GM21526 (cell line): ENCODE results near the gene ASB2.

ENCODE experiments used
- ATAC-seq: cut with Tn5 transposase; IDR thresholded peaks from one replicate; pipeline ENCODE4 v1.9.1; 2021; ENCODE audit warnings: moderate library complexity; ENCODE audit not compliant: unreplicated experiment, low FRiP score

ASB2 gene

DNA sequence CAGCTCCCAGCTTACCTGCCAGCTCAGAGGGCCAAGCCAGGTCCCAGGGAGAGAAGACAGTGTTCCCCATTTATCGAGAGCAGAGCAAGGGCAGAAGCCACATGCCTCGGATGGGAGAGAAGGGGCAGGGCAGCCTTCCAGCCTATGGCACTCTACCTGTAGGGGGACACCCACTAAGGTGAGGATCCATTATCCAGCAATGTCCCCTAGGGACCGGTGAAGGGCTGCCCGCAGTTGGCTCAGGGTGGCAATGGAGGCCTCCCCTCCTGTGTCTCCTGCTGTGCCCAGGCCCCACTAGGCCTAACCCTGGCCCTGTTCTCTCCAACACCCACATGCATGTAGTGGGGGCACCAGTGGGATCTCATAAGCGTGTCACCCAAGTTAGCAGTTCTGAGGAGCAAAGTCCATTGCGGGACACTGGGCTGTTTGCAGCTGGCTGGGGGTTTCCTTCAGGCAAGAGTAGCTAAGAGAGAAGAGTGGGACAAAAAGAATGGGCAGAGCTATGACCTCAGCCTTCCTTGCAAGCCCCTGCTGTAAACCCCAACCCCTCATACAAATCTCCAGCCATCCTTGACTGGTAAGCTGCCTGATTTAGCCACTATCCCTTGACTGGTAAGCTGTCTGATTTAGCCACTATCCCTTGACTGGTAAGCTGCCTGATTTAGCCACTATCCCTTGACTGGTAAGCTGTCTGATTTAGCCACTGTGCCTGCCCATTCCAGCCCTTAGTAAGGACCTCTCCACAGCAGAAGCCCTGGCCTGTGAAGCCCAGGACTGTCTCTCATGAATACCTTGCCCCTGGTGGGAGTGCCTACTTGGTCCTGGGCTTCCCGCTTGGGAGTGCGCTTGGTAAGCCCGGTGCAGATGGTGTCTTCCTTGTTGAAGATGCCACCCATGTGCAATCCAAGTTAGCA lies 5.2 kb upstream of the ASB2 start:
- ATAC-seq: no peak

DNA sequence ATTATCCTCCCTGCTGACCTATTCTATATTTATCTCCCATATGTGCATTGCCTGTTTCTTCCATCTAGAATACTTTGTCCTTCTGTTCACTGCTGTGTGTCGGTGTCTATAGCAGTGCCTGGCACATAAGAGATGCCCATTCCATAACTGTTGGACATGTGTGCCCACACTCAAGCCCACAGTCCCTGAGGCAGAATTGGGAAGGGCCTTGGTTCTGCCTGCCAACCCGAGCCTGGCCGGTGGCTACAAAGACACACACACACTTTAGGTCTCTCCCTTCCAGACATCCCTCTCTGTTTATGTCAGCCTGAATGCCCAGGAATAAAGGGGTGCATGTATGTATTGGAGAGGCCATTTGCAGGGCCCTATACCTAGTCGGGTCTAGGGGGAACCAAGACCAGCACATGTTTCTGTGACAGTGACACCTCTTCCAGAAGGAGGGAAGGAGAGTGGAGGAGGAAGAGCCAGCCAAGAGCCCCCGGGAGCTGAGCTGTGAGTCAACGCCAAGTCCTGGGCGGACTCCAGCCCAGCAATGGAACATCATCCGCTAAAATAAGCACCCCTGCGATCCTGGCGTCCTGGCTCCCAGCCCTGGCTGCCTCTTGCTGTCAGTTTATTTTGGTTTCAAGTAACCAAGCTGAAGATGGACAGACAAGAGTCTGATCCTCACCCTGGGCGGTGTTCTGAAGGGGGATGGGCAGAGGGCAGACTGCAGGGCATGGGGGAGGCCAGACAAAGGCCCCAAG lies 4.3 kb upstream of the ASB2 start:
- no peak for ATAC-seq

DNA sequence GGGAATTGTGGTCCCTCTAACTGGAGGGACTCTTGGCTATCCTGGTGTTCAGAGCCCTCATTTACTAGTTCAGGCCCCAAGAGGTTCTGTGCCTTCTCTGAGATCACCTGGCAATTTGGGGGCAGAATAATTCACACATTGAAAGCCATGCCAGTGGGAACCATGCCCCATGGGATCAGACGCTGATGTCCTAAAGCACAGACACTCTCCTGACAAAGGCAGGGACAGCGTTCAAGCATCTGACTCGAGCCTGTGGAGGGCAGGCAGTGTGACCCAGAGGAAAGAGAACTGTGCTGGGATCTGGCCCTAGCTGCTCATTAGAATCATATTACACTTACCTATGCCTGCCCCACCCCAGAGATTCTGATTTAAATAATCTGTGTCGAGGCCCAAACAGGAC lies 2.4 kb upstream of the ASB2 start:
- ATAC-seq: no peak

DNA sequence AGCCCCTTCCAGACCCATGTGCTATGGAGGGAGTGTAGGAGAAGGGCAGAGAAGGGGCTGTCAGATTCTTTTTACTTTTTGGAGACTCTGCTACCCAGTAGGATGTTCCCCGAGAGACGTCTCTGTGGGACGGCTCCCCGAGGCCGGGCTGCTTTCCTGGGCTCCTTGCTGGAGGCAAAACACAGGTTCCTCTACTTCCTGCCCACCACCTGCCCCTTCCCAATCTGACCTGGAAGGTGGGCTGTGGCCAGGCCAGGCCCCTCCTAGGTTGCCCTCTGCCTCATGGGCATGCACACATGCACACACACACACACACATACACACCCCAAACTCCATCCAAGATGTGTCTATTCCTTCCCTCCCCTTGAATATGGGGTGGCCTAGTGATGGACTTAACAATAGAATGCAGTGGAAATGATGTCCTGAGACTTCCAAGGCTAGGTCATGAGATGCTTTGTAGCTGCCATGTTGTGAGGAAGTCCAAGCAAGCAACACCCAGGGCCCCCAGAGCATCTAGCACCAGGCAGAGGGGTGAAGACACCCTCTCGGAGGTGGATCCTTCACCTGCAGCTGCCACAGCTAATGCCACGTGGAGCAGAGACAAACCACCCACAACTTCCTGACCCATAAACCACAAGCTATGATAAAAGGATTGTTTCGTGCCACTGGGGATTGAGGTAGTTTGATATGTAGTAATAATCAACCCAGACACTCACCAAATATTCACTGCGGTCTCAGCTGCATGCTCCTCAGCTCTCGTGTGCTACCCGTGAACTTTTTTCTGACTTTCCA lies 1.6 kb upstream of the ASB2 start:
- peak; percentile 45 for ATAC-seq

DNA sequence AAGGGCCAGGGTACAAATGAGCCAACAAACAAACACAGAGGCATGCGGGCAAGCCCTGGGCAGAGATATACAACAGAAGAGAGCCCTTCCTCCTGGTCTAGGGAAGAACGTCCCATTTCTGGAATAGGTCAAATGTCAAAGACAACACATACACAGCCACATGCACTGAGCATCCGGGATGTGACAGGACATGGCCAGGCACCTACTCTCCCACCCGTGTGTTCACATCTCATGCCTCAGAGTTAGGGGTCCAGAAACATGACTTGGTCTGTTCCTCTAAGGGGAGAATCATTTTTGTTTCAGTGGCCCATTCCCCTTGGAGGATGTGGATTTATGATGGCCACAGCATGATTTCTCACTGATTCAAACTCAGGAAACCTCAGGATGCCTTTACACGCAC lies 801 bp upstream of the ASB2 start:
- no peak for ATAC-seq

DNA sequence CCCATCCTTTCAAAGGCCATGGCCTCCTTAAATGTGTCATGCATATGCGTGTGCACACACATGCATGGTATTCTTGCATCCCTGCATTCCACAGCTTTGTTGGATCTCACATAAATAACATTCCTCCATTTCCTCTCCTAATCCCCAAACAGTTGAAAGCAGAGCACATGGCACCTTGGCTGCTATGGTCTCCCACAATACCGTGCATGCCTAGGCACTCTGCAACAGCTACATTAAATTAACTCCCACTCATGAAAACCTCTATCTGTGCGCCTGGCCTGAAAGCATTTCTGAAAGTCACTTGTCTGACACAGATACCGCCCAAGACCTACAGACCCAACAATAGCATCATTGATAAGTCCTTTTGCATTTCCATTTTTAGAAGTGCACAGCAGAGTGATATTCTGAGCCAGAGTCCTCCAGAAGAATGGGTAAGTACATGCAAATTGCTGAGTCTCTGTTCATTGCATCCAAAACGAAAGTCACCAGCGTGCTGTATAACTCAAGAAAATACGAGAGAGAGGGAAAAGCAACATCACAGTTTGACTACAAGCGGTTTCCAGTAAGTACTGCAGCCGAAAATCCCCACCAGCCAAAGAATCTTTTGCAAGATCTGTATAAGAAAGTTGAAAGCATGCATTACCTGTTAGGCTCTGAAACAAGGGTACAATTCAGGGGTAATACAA lies 436 bp downstream of the ASB2 start:
- ATAC-seq: peak; percentile 65

DNA sequence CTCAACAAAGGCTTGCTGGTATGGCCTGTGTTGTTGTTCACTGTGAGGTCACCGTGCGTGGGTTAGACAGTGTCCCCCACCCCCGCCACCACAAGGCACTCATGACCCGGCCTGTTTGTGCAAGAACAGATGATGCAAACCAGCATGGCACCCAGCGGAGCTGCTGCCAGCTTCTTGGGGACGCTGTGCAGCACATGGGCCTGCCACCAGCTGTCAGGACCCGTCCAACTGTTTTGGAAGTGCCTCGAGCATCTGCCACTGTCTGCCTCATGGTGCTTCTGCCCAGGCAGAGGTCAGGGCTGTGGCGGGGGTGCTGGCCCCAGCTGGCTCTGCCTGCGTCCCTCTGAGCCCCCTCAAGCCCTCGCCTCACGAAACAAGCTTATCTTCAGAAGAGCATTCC lies 1.5 kb downstream of the ASB2 start:
- ATAC-seq: no peak

DNA sequence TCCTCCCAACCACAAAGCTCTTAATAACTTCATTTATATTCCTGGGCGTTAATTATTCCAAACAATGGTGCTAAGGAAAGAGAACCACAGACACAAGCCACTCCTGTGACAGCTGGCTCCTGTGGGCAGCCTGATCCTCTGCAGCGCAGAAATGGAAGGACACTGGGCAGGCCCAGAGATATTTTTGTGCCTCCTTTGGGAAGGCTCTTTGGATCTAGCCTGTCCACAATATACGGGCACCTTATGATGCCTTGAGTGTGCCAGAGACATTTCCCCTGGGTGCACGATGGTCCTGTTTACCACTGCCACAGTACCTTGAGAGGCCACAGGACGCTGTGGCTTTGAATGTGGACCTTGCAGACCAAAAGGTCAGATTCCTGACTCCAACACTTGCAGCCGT lies 2.1 kb downstream of the ASB2 start:
- ATAC-seq: no peak

DNA sequence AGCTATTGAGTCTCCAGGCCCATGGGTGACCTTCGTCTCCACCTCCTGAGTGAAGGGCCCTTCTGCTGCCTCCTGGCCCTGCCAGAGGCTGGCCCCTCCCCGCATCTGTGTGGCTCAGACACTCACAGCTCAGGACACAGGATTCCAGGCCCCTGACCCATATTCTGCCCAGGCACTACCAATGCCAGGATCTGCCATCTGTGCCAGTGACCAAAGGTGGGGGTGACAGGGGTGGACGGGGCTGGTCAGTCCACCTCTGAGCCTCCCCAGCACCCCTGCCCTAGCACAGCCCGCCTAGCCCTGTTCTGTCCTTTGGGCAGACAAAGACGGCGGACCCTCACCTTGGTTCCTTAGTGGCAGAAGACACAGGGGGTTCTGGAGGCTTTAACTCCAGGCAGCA lies 2.8 kb downstream of the ASB2 start:
- ATAC-seq: no peak

DNA sequence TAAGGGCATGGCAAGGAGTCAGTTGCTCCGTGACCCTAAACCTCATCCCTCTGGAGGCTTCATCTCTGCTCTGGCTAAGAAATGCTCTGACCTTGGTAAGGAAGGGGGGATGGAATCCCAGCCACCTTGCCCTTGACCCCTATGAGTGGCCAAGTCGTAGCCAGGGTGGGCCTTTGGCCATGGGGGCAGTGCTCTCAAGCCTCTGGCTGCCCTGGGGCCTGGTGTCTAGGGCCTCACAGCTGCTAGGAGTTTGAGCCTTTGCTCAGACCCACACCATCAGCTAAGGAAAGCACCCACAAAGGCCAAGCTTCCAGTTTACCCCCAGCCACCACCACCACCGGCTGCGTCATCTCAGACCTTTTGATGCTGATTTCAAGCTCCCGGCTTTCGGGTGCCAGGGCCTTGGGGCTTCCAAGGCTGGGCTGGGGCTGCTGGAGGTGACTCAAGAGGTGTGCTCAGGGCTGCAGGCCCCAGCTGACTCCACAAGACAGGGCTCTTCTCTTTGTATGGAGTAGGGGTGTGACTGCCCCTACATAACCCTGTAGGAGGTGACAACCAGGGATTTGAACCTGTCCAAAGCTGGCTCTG lies 3.7 kb downstream of the ASB2 start:
- no peak for ATAC-seq

DNA sequence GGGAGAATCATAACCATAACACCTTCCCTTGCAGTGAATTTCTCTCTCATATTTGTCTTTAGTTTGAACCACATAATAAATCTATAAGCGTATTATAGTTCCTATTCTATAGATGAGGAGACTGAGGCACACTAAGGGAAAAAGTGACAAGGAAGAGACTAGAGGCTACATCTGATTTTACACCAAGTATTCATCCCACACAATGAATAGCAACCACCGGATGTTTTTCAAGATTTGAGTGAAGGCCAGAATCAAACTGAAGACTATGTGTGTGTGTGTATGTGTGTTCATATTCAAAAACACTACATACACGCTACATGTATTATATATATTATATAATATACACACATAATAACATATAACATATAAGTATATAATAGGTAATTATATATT lies 4.7 kb downstream of the ASB2 start:
- ATAC-seq: no peak

DNA sequence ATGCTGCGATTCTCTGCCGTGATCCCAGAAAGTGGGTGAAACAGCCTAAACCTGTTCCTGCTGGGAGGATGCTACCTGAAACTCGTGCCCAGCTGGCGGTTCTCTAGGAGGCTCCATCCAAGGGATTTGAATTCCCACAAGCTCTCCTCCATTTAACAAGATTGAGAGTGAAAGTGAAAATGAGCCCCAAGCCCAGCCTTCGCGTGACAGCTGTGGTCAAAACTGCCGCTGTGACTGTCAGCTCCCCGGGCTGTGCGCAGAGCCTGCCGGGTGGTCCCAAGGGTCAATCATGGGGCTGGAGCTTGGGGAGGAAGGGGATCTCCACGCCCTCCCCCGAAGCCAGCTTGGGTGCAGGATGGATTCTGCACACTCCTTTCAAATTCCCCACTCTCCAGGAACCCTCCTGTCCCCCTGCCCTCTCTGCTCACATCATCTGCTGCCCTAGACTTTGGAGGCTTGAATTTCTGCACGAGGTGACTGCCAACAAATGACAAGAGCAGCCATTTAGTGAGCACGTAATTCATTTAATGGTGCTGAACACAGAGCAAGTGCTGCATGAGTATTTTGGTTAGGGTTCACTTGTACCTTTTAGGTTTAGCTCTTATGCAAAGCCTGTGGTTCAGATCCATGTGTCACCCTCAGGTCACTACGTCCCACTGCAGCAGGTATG lies 5.3 kb downstream of the ASB2 start:
- ATAC-seq: peak; percentile 34

DNA sequence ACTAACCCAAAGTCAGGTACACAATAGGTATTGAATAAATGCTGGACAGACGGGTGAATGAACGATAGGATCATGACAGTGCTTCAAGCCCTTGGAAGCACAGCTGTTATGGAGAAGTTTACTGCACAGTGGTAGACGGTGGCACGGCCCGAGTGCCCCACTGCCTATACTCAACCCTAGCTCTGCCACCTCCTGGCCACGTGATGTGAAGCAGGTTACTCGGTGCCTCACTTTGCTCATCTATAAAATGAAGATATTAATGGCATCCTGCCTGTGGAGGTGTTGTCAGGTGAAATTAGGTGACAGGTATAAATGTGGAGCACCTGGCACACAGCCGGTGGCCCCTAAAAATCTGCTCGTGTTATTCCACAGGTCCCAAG lies 5.8 kb downstream of the ASB2 start:
- ATAC-seq: no peak

DNA sequence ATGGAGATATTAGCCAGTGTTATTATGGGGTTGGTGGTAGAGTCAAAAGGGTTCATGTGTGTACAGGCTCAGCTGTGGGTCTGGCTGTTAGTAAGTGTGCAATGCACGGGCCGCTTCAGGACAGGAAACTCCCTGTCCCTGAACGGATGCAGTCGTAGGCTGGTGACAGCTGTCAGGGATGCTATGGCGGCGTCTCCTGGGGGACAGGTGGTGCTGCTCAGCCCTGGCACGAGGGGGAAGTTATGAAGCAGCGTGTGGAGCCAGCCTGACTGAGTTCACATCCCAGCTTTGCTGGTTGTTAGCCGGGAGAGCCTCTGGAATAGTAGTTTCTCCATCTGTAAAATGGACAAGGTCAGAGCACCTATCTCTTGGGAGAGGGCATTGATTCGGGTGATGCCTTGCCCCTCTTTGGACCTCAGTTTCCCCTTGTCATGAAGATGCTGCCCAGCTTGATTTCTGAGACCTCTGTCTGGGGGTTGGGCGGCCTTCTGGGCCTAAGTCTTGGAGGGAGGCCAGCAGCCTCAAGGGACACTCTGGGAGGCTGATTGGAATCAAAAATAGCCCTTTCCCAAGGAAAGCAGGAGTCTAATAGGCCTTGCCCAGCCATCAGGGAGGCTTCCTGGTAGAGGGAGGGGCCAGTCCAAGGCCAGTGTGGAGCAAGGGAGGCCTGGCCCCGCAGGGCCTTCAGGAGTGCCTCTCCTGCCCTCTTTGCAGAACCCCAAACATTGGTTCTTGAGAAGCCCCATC lies 7.1 kb downstream of the ASB2 start:
- no peak for ATAC-seq

DNA sequence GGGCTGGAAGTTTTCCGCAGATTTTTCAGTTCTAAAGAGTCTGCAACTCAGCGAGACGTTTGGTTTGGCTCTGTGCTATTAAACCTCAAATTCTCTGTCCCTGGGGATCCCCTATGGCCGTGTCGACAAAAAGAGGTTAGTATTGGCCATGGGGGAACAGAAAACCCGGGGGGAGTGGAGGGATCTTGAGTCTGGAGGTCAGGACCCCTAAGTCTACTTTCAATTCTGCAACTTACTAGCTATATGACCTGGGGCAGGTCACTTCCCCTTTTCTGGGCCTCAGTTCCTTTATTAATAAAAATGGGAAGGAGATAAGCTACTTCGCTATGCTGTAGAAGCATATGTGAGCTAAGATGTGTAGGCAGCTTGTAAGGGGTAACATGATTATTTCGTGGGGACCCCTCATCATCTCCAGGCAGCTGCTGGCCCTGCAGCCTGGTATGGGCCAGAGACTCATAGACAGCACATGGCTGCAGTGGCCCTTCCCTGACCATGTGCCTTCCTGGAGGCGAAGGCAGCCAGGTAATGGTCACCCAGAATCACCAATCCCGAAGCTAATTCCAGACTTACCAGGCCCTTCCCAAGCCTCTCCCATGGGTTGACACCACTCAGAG lies 8.6 kb downstream of the ASB2 start:
- peak; percentile 34 for ATAC-seq

DNA sequence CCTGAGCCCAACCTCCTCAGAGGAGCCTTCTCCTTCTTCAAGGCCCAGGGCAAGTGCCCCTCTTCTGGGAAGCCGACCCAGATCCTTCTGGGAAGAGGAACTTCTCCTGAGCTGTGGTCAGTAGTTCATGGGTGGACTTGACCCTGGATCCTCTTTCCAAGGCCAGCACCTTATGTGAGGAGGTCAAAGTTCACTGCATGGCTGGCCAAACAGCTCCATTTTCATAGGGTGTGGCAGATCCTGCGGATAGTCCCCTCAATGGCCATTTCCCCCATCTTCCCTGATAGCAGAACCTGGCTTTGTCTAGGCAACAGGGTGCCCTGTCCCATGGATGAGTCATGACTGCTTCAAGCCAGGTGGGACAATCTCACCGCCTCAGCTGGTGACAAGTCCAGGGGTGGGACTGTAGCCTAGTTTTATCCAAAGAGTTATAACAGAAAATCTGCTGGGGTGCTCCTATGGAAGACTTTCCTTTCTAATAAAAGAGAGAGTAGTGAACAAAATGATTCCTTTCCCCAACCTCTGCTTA lies 10.4 kb downstream of the ASB2 start:
- ATAC-seq: no peak

DNA sequence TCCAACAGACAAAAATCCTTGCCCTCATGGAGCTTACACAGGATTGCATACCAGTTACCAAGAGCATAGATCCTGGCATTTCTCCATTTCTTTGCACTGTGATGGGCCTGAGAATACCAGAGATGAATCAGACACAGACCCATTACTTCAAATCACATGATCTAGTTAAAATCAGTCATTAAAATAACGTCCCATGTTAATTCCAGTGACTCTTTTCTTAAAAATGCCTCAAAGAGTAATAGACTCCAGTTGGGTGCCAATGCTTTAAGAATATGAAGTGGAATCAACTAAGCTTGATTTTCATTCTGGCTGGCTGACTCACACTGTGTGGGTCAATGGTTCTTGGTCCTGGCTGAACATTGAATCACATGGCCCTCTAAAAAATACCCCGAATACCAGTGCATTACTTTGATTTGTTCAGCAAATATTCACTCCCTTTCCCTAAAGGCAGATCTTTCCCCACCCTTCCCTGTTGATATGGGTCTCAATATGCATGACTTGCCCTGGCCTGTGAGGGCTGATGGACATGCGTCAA lies 11.0 kb downstream of the ASB2 start:
- ATAC-seq: no peak

DNA sequence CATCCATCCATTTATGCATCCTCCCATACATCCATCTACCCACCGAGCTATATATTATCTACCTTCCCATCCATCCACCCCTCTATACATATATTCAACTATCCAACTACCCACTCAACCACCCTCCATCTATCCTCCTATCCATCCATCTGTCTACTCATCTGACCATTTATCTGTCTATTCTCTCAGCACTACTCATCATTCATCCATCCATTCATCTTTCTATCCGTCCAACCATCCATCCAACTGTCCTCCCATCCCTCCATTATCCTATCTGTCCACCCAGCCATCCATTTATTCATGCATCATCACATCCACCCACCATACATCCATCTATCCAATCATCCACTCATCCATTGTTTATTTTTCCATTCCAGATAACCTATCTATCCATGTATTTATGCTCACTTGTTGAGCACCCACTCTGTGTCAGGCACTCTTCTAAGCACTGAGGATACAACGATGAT lies 11.5 kb downstream of the ASB2 start:
- no peak for ATAC-seq
